ENCODE data around the gene BEND3. TPM values are rescaled to one million over a fixed set of nuclear protein-coding genes. Genes with fewer than 3 reads are reported as not detected.
A peak's percentile ranks its signal among the peaks of the same experiment; 100 is the strongest.

BEND3 gene
- total and polyA plus RNA-seq, 2 experiments from 2014 or later: 9.2 to 33.7 TPM

GRCh38 chr6:107064579-107065065, 50.7 kb downstream of the BEND3 start:
- TF ChIP-seq ETS1 (IDR thresholded peaks at IDR 0.05) (no peak), CREB1 (CRISPR knock-in tag; IDR thresholded peaks at IDR 0.05; ENCODE audit: low read depth) (no peak), STAT1 (IDR thresholded peaks at IDR 0.05; ENCODE audit: unreplicated experiment) (no peak), CTCF (conservative IDR thresholded peaks at IDR 0.05; ENCODE audit: low read depth in 2 of 2) (no peak), ZNF462 (CRISPR knock-in tag; IDR thresholded peaks at IDR 0.05) (no peak), EZH2 (IDR thresholded peaks at IDR 0.05; ENCODE audit: low read depth, unreplicated experiment) (no peak), JUNB (IDR thresholded peaks at IDR 0.05; ENCODE audit: unreplicated experiment) (no peak), ZNF114 (CRISPR knock-in tag; IDR thresholded peaks at IDR 0.05) (no peak), EZH2phosphoT487 (IDR thresholded peaks at IDR 0.05; ENCODE audit: unreplicated experiment) (no peak), NANOG (IDR thresholded peaks at IDR 0.05; ENCODE audit: borderline replicate concordance) (no peak)
- H3K36me3 Mint-ChIP-seq (ENCODE audit: low read depth): peaks cover 28% of the 10 kb centered on the region
- no peak for ATAC-seq
- H3K27ac Mint-ChIP-seq: no peak overlapping the region
- no peak overlapping the region for H3K4me3 ChIP-seq
- no peaks in the 10 kb centered on the region for H3K9me2 ChIP-seq (ENCODE audit: insufficient read depth)
- H3K36me3 ChIP-seq (ENCODE audit: insufficient read depth): no peaks in the 10 kb centered on the region
- no peaks in the 10 kb centered on the region for H3K27me3 ChIP-seq (ENCODE audit: insufficient read depth)
- H4K20me1 ChIP-seq (replicated peaks; ENCODE audit: insufficient read depth): no peaks in the 10 kb centered on the region
- DNase-seq (ENCODE audit: low spot score): no peak
- no peak overlapping the region for H3K4me3 Mint-ChIP-seq
- no peak overlapping the region for H3K4me2 ChIP-seq
- H3K4me1 ChIP-seq (ENCODE audit: insufficient read depth): peaks cover 31% of the 10 kb centered on the region
- H2AFZ ChIP-seq: no peak overlapping the region
- peak overlapping the region; percentile 47; the same call in 1 of the 2 replicates for H3K27ac ChIP-seq (ENCODE audit: low read depth)
- H3K79me2 ChIP-seq (replicated peaks; ENCODE audit: insufficient read depth): no peaks in the 10 kb centered on the region
- H3K4me1 Mint-ChIP-seq: peaks cover 53% of the 10 kb centered on the region
- peaks cover 7% of the 10 kb centered on the region for H3K27me3 Mint-ChIP-seq (ENCODE audit: insufficient read depth, low read depth, poor library complexity)
- H3K9me3 Mint-ChIP-seq: no peaks in the 10 kb centered on the region
- H3F3A ChIP-seq (replicated peaks; ENCODE audit: low read depth): peaks cover 26% of the 10 kb centered on the region

All from GM23338 (cell line).